BJ (cell line): Measurements from ENCODE around the gene HSPA1B. TPM values are rescaled to one million over a fixed set of nuclear protein-coding genes. Genes with fewer than 3 reads are reported as not detected.
"Not testable (repeated sequence)": the region's sequence is repeated elsewhere in the genome, so short reads cannot be mapped to it uniquely, and the experiment has no call there.

Source experiments
- CTCF ChIA-PET: fragments of 350-600 bp; formaldehyde crosslinking; extraction: SDS; loops from one replicate; lab custom pipeline; 2021; ENCODE audit warnings: antibody characterized with exemption, inconsistent platforms; lab: Yijun Ruan, JAX
- POLR2A ChIA-PET: fragments of 300-600 bp; sonication (Branson Sonifier 250); formaldehyde crosslinking; extraction: SDS; loops from one replicate; lab custom pipeline; 2021; ENCODE audit warnings: antibody characterized with exemption; lab: Charles Lee
- DNase-seq: peaks from one replicate; pipeline ENCODE4 v3.0.0-alpha.2; 2011; ENCODE audit warnings: low read depth
- H3K27me3 ChIP-seq: 2 replicates; pipeline ENCODE4 v1.6.0; 2011; ENCODE audit warnings: low read length; ENCODE audit not compliant: control insufficient read depth, insufficient read depth
- H3K36me3 ChIP-seq: 2 replicates; pipeline ENCODE4 v1.5.1; 2011; ENCODE audit warnings: low read length; ENCODE audit not compliant: control insufficient read depth, insufficient read depth
- H3K4me3 ChIP-seq: 2 replicates; pipeline ENCODE4 v1.5.1; 2011; ENCODE audit warnings: low read depth, mild to moderate bottlenecking, control low read depth, low read length
- polyA plus RNA-seq: library from polyadenylated mRNA; depleted of rRNA; stranded (reverse); fragments of >200 nt; gene quantifications from 2 replicates; pipeline ENCODE4 v1.2.3, GENCODE V29; 2011
- TF ChIP-seq, protein P1 (sequence below): IDR thresholded peaks from 2 replicates; pipeline ENCODE4 v1.5.1; 2011; ENCODE audit warnings: low read depth, mild to moderate bottlenecking, control low read depth, inconsistent platforms, low read length, moderate library complexity; ENCODE audit not compliant: insufficient read depth

Gene HSPA1B
- polyA plus RNA-seq, 1 experiment = 42.8 TPM

GRCh38 chr6:31819871-31820299, 7.7 kb upstream of the HSPA1B start:
- DNase-seq = no peak
- ChIA-PET CTCF (interaction anchor here (1.7 kb wide), 1 partner anchor 13 kb away, joined by 3 read pairs; the partner anchor contains the start of gene LSM2), POLR2A (interaction anchor here (0.6 kb wide), 1 partner anchor 219 kb away, joined by 9 read pairs; no protein-coding TSS in a partner anchor)
- no peaks in the 10 kb centered on the region for H3K36me3 ChIP-seq
- TF ChIP-seq, protein P1, sequence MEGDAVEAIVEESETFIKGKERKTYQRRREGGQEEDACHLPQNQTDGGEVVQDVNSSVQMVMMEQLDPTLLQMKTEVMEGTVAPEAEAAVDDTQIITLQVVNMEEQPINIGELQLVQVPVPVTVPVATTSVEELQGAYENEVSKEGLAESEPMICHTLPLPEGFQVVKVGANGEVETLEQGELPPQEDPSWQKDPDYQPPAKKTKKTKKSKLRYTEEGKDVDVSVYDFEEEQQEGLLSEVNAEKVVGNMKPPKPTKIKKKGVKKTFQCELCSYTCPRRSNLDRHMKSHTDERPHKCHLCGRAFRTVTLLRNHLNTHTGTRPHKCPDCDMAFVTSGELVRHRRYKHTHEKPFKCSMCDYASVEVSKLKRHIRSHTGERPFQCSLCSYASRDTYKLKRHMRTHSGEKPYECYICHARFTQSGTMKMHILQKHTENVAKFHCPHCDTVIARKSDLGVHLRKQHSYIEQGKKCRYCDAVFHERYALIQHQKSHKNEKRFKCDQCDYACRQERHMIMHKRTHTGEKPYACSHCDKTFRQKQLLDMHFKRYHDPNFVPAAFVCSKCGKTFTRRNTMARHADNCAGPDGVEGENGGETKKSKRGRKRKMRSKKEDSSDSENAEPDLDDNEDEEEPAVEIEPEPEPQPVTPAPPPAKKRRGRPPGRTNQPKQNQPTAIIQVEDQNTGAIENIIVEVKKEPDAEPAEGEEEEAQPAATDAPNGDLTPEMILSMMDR = no peak
- no peaks in the 10 kb centered on the region for H3K27me3 ChIP-seq
- no peak overlapping the region for H3K4me3 ChIP-seq

GRCh38 chr6:31820399-31820798, 7.1 kb upstream of the HSPA1B start:
- H3K27me3 ChIP-seq, H3K36me3 ChIP-seq, DNase-seq, POLR2A ChIA-PET, H3K4me3 ChIP-seq: not testable (repeated sequence)
- CTCF ChIA-PET = interaction anchor here (1.7 kb wide), 1 partner anchor 14 kb away, joined by 3 read pairs; the partner anchor contains the start of gene LSM2

GRCh38 chr6:31821301-31822035, 6.1 kb upstream of the HSPA1B start:
- no peak for DNase-seq

DNA sequence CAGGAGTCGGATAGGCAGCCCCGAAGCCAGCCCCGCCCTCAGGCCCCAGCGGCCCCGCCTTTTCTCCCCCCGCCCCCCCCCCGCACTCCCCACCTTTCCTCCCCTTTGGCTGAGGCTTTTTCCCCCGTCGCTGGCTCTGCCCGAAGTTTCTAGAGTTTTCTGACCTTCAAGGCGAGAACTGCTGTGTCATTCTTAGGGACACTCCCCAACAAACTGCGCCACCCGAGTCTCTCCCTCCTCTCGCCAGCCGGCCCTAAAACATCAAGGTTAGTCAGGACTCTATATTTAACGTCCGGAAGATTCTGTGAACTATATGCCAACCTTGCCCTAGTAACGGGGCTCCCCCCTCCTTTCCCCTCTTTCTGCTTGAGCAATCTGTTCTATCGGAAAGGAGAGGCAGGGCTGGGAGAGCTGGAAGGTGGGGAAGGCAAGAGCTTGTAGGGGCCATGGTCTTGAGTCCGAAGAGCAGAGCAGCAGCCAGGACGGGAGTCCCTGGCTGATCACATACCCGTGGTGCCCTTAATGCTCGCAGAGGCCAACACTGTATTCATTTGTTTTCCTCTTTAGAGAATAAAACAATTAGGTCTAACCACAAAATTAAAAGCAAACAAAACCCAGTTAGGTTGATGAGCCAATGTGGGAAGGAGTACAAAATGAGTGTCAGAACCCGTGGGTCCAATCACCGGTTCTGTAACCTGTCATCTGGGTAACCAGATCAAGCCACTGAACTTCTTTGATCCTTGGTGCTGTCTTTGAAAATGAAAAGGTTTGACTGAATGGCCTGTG, 5.3 kb upstream of the HSPA1B start:
- no peaks in the 10 kb centered on the region for H3K36me3 ChIP-seq
- no peaks in the 10 kb centered on the region for H3K27me3 ChIP-seq
- ChIA-PET POLR2A (interaction anchor here (1.2 kb wide), 1 partner anchor 16 kb away, joined by 4 read pairs; the partner anchor contains the start of gene LSM2), CTCF (interaction anchor here (0.6 to 2.1 kb wide), 4 partner anchors 31 to 157 kb away, joined by 3 to 6 read pairs (median 3); partner anchors contain the start of gene GPANK1)
- TF ChIP-seq, protein P1 = no peak
- peak overlapping the region; percentile 50 for H3K4me3 ChIP-seq
- no peak for DNase-seq

More at GRCh38 chr6:31821301-31822035, 6.1 kb upstream of the HSPA1B start:
- TF ChIP-seq, protein P1 = no peak
- Histone ChIP-seq H3K36me3 (no peaks in the 10 kb centered on the region), H3K27me3 (no peaks in the 10 kb centered on the region), H3K4me3 (peak overlapping the region; percentile 50)
- POLR2A ChIA-PET = interaction anchor here (1.2 kb wide), 1 partner anchor 15 kb away, joined by 4 read pairs; the partner anchor contains the start of gene LSM2
- CTCF ChIA-PET = interaction anchor here (0.6 to 2.1 kb wide), 3 partner anchors 30 to 157 kb away, joined by 3 to 6 read pairs (median 3); partner anchors contain the start of gene GPANK1

DNA sequence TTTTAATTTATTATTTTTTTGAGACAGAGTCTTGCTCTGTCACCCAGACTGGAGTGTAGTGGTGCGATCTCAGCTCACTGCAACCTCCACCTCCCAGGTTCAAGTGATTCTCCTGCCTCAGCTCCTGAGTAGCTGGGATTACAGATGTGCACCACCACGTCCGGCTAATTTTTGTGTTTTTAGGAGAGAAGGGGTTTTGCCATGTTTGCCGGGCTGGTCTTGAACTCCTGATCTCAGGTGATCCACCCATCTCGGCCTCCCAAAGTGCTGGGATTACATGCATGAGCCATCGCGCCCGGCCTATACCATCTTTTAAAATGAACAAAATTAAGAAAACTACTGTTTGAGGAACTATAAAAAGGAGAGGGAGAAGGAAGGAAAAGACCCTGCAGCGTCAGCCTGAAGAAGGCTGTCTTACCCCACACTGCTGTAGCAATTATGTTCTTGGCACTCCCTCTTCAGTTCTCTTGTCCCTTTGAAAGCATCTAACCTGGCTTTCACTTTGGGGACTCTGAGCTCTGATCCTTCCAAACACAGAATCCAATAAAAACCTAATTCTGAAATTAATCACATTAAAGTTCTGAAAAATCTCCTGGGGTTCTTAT, 3.8 kb upstream of the HSPA1B start:
- H3K27me3 ChIP-seq, POLR2A ChIA-PET, H3K36me3 ChIP-seq, DNase-seq, H3K4me3 ChIP-seq: not testable (repeated sequence)
- CTCF ChIA-PET = interaction anchor here (1.5 kb wide), 1 partner anchor 128 kb away, joined by 3 read pairs; no protein-coding TSS in a partner anchor
